ENCODE data around the gene SLC22A23.

The SLC22A23 gene

GRCh38 chr6:3222506-3223038 is 234.3 kb downstream of the SLC22A23 start:
- no peak for DNase-seq (ENCODE audit: low spot score)

- no peak for DNase-seq (ENCODE audit: low spot score)
These were observed 235.3 kb downstream of the SLC22A23 start for GRCh38 chr6:3221578-3221977.

GRCh38 chr6:3220366-3220765 is 236.5 kb downstream of the SLC22A23 start:
- no peak for DNase-seq (ENCODE audit: low spot score)

All from CD4-positive, alpha-beta T cell treated with Interleukin-2 at 100 ng/mL for 4 hours (primary cell).